Stomach smooth muscle (tissue), 2 donors: ENCODE results near the gene TAOK3.
A peak's percentile ranks its signal among the peaks of the same experiment; 100 is the strongest.
"Not testable (repeated sequence)": the region's sequence is repeated elsewhere in the genome, so short reads cannot be mapped to it uniquely, and the experiment has no call there.

ENCODE experiments used
- H3K27ac ChIP-seq: one replicate; pipeline ENCODE4 v1.7.0; 2013; ENCODE audit warnings: mild to moderate bottlenecking, low read length, inconsistent platforms
- H3K27me3 ChIP-seq, 2 donors: one replicate each; pipeline ENCODE4 v1.7.0; 2013; ENCODE audit warnings: low read length in 2 of 2; ENCODE audit not compliant: insufficient read depth in 2 of 2, control insufficient read depth in 1 of 2
- H3K36me3 ChIP-seq, 2 donors: one replicate each; pipeline ENCODE4 v1.7.0; 2013; ENCODE audit warnings: low read length in 2 of 2; ENCODE audit not compliant: control insufficient read depth in 2 of 2, insufficient read depth in 2 of 2
- H3K4me1 ChIP-seq: one replicate; pipeline ENCODE4 v1.7.0; 2013; ENCODE audit warnings: low read length; ENCODE audit not compliant: control insufficient read depth, insufficient read depth
- H3K4me3 ChIP-seq, 2 donors: one replicate each; pipeline ENCODE4 v1.7.0; 2013; ENCODE audit warnings: low read length in 2 of 2
- H3K9ac ChIP-seq, 2 donors: one replicate each; pipeline ENCODE4 v1.7.0; 2013; ENCODE audit warnings: low read length in 2 of 2, mild to moderate bottlenecking in 1 of 2
- H3K9me3 ChIP-seq, 2 donors: one replicate each; pipeline ENCODE4 v1.7.0; 2013; ENCODE audit warnings: low read length in 2 of 2; ENCODE audit not compliant: control insufficient read depth in 2 of 2
- donor health status: healthy.
- donor health status: Pancreatic carcinoma.

The TAOK3 gene

GRCh38 chr12:118319627-118320026 is 53.1 kb downstream of the TAOK3 start:
- H3K9me3 ChIP-seq, result no peaks in the 10 kb centered on the region
- no peaks in the 10 kb centered on the region for H3K4me1 ChIP-seq
- H3K36me3 ChIP-seq, result no peaks in the 10 kb centered on the region
- no peak overlapping the region for H3K9ac ChIP-seq
- H3K27me3 ChIP-seq, result no peaks in the 10 kb centered on the region
- no peak overlapping the region for H3K4me3 ChIP-seq
- H3K27ac ChIP-seq, result no peak overlapping the region

DNA sequence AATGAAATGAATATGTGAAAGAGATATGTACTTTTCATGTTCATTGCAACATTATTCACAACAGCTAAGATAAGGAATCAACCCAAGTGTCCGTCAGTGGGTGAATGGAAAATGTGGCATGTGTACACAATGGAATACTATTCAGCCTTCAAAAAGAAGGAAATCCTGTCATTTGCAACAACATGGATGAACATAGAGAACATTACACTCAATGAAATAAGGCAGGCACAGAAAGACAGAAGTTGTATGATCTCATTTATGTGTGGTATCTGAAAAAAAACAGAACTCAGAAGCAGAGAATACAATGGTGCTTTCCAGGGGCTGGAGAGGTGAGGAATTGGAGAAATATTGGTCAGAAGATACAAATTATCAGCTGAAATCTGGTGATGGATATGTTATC is 54.0 kb downstream of the TAOK3 start:
- Histone ChIP-seq H3K9ac (no peak overlapping the region), H3K9me3 (no peaks in the 10 kb centered on the region), H3K27me3 (no peaks in the 10 kb centered on the region), H3K36me3 (no peaks in the 10 kb centered on the region), H3K4me3 (no peak overlapping the region), H3K27ac (no peak overlapping the region), H3K4me1 (no peaks in the 10 kb centered on the region)

GRCh38 chr12:118317729-118318128 is 55.0 kb downstream of the TAOK3 start:
- no peaks in the 10 kb centered on the region for H3K4me1 ChIP-seq
- no peaks in the 10 kb centered on the region for H3K27me3 ChIP-seq
- no peaks in the 10 kb centered on the region for H3K36me3 ChIP-seq
- no peak overlapping the region for H3K9ac ChIP-seq
- no peaks in the 10 kb centered on the region for H3K9me3 ChIP-seq
- no peak overlapping the region for H3K4me3 ChIP-seq
- H3K27ac ChIP-seq, result no peak overlapping the region

- no peak overlapping the region for H3K27ac ChIP-seq
- no peaks in the 10 kb centered on the region for H3K27me3 ChIP-seq
- no peaks in the 10 kb centered on the region for H3K36me3 ChIP-seq
- H3K9ac ChIP-seq, result no peak overlapping the region
- no peak overlapping the region for H3K4me3 ChIP-seq
- no peaks in the 10 kb centered on the region for H3K9me3 ChIP-seq
- H3K4me1 ChIP-seq, result no peaks in the 10 kb centered on the region
Measured at GRCh38 chr12:118315821-118316220, 56.9 kb downstream of the TAOK3 start.

GRCh38 chr12:118312578-118312977 is 60.1 kb downstream of the TAOK3 start:
- H3K36me3 ChIP-seq, result no peaks in the 10 kb centered on the region
- H3K27me3 ChIP-seq, result no peaks in the 10 kb centered on the region
- H3K4me1 ChIP-seq, result no peaks in the 10 kb centered on the region
- H3K9me3 ChIP-seq, result no peaks in the 10 kb centered on the region
- H3K27ac ChIP-seq, result no peak overlapping the region
- H3K4me3 ChIP-seq, result no peak overlapping the region
- no peak overlapping the region for H3K9ac ChIP-seq

GRCh38 chr12:118311666-118312065 is 61.0 kb downstream of the TAOK3 start:
- H3K36me3 ChIP-seq, result no peaks in the 10 kb centered on the region
- H3K27me3 ChIP-seq, result no peaks in the 10 kb centered on the region
- H3K9ac ChIP-seq, result no peak overlapping the region
- no peak overlapping the region for H3K27ac ChIP-seq
- H3K9me3 ChIP-seq, result no peaks in the 10 kb centered on the region
- no peaks in the 10 kb centered on the region for H3K4me1 ChIP-seq
- no peak overlapping the region for H3K4me3 ChIP-seq

GRCh38 chr12:118310320-118310719 is 62.4 kb downstream of the TAOK3 start:
- no peaks in the 10 kb centered on the region for H3K27me3 ChIP-seq
- no peaks in the 10 kb centered on the region for H3K9me3 ChIP-seq
- no peak overlapping the region for H3K4me3 ChIP-seq
- H3K4me1 ChIP-seq, result no peaks in the 10 kb centered on the region
- H3K36me3 ChIP-seq, result no peaks in the 10 kb centered on the region
- no peak overlapping the region for H3K9ac ChIP-seq
- H3K27ac ChIP-seq, result no peak overlapping the region

GRCh38 chr12:118308006-118308405 is 64.7 kb downstream of the TAOK3 start:
- not testable (repeated sequence) for H3K36me3 ChIP-seq, H3K9me3 ChIP-seq, H3K27ac ChIP-seq, H3K4me3 ChIP-seq, H3K4me1 ChIP-seq, H3K9ac ChIP-seq, H3K27me3 ChIP-seq

- Histone ChIP-seq H3K9me3 (no peaks in the 10 kb centered on the region), H3K36me3 (no peaks in the 10 kb centered on the region), H3K9ac (no peak overlapping the region), H3K4me1 (no peaks in the 10 kb centered on the region), H3K27ac (no peak overlapping the region), H3K4me3 (peak overlapping the region in 1 of 2 donors; percentile 31), H3K27me3 (no peaks in the 10 kb centered on the region)
Measured at GRCh38 chr12:118307069-118307954, 65.4 kb downstream of the TAOK3 start.

- no peak overlapping the region for H3K4me3 ChIP-seq
- no peak overlapping the region for H3K27ac ChIP-seq
- no peaks in the 10 kb centered on the region for H3K27me3 ChIP-seq
- no peaks in the 10 kb centered on the region for H3K9me3 ChIP-seq
- H3K4me1 ChIP-seq, result no peaks in the 10 kb centered on the region
- no peaks in the 10 kb centered on the region for H3K36me3 ChIP-seq
- no peak overlapping the region for H3K9ac ChIP-seq
Measured at GRCh38 chr12:118304093-118304492, 68.6 kb downstream of the TAOK3 start.

GRCh38 chr12:118302053-118302452 is 70.7 kb downstream of the TAOK3 start:
- Histone ChIP-seq H3K27me3 (no peaks in the 10 kb centered on the region), H3K4me3 (no peak overlapping the region), H3K27ac (no peak overlapping the region), H3K9me3 (no peaks in the 10 kb centered on the region), H3K9ac (no peak overlapping the region), H3K4me1 (no peaks in the 10 kb centered on the region), H3K36me3 (no peaks in the 10 kb centered on the region)
